Ovary (tissue), 3 donors: ENCODE results near the gene SYNPO2.

Experiments
- EP300 ChIP-seq: sonication (generic); formaldehyde crosslinking; IDR thresholded peaks from one replicate; pipeline ENCODE4 v1.6.1; 2017; ENCODE audit warnings: antibody characterized with exemption
- POLR2A ChIP-seq: fragments of 450-650 bp; IDR thresholded peaks from one replicate; pipeline ENCODE4 v1.6.1; 2017; ENCODE audit warnings: antibody characterized with exemption, mild to moderate bottlenecking, moderate library complexity
- TF ChIP-seq, protein P1 (sequence below), 3 donors: fragments of 450-650 bp in 2 of 3; fragments of 200-600 bp in 1 of 3; IDR thresholded peaks; one replicate each; pipeline versions ENCODE4 v1.5.1 to v1.8.0; 2016 to 2022; ENCODE audit warnings: antibody characterized with exemption in 3 of 3, mild to moderate bottlenecking in 1 of 3
- donor health status: DM: no; HTN: no; CAD: no.

- no peak for TF ChIP-seq POLR2A
- TF ChIP-seq, protein P1, sequence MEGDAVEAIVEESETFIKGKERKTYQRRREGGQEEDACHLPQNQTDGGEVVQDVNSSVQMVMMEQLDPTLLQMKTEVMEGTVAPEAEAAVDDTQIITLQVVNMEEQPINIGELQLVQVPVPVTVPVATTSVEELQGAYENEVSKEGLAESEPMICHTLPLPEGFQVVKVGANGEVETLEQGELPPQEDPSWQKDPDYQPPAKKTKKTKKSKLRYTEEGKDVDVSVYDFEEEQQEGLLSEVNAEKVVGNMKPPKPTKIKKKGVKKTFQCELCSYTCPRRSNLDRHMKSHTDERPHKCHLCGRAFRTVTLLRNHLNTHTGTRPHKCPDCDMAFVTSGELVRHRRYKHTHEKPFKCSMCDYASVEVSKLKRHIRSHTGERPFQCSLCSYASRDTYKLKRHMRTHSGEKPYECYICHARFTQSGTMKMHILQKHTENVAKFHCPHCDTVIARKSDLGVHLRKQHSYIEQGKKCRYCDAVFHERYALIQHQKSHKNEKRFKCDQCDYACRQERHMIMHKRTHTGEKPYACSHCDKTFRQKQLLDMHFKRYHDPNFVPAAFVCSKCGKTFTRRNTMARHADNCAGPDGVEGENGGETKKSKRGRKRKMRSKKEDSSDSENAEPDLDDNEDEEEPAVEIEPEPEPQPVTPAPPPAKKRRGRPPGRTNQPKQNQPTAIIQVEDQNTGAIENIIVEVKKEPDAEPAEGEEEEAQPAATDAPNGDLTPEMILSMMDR (IDR thresholded peaks at IDR 0.05): no peak
- no peak for TF ChIP-seq EP300
These were observed 87.0 kb downstream of the SYNPO2 start for GRCh38 chr4:118975449-118976192.
